Activated naive CD4-positive, alpha-beta T cell treated with anti-CD3 and anti-CD28 coated beads, Interleukin-2, amount 50 U/mL, for 16 hours (primary cell): ENCODE data around the gene LAG3.

Experiments
- DNase-seq: peaks from one replicate; pipeline ENCODE4 v3.0.0-alpha.2; 2020

The LAG3 gene

GRCh38 chr12:6790496-6791150 is 18.3 kb downstream of the LAG3 start:
- peak; percentile 60 for DNase-seq

GRCh38 chr12:6791931-6792520 is 19.7 kb downstream of the LAG3 start:
- DNase-seq, result no peak

GRCh38 chr12:6792522-6793201 is 20.3 kb downstream of the LAG3 start:
- no peak for DNase-seq

GRCh38 chr12:6795088-6795487 is 22.8 kb downstream of the LAG3 start:
- DNase-seq, result no peak

GRCh38 chr12:6796576-6796975 is 24.3 kb downstream of the LAG3 start:
- no peak for DNase-seq

GRCh38 chr12:6799147-6799546 is 26.8 kb downstream of the LAG3 start:
- no peak for DNase-seq

GRCh38 chr12:6807170-6807569 is 34.9 kb downstream of the LAG3 start:
- DNase-seq, result no peak

- no peak for DNase-seq
Observed at GRCh38 chr12:6809056-6809455, 36.7 kb downstream of the LAG3 start.

GRCh38 chr12:6810758-6811157 is 38.4 kb downstream of the LAG3 start:
- DNase-seq, result no peak

GRCh38 chr12:6813363-6813762 is 41.0 kb downstream of the LAG3 start:
- no peak for DNase-seq

- no peak for DNase-seq
Observed at GRCh38 chr12:6816598-6816997, 44.3 kb downstream of the LAG3 start.

GRCh38 chr12:6817098-6817497 is 44.8 kb downstream of the LAG3 start:
- DNase-seq, result no peak

GRCh38 chr12:6817662-6818157 is 45.4 kb downstream of the LAG3 start:
- DNase-seq, result no peak

- DNase-seq, result no peak
Observed at GRCh38 chr12:6818222-6818621, 45.9 kb downstream of the LAG3 start.

GRCh38 chr12:6818645-6819044 is 46.3 kb downstream of the LAG3 start:
- no peak for DNase-seq

GRCh38 chr12:6819106-6820030 is 47.0 kb downstream of the LAG3 start:
- DNase-seq, result no peak

GRCh38 chr12:6820166-6820565 is 47.8 kb downstream of the LAG3 start:
- no peak for DNase-seq

- no peak for DNase-seq
Observed at GRCh38 chr12:6821591-6822425, 49.5 kb downstream of the LAG3 start, which contains the start of gene GPR162. GPR162 (plus strand) TSS chr12:6821821; CDS start chr12:6823899, 2,078 bp downstream.

GRCh38 chr12:6822426-6823135 is 50.3 kb downstream of the LAG3 start:
- DNase-seq, result no peak

- DNase-seq, result no peak
Observed at GRCh38 chr12:6823182-6824084, 51.1 kb downstream of the LAG3 start.
